ENCODE measurements around the gene SREBF2. TPM values are rescaled to one million over a fixed set of nuclear protein-coding genes. Genes with fewer than 3 reads are reported as not detected.

The SREBF2 gene
- total RNA-seq, 4 donors from 2014 or later: 91.1 to 122 (median 96.2) TPM

DNA sequence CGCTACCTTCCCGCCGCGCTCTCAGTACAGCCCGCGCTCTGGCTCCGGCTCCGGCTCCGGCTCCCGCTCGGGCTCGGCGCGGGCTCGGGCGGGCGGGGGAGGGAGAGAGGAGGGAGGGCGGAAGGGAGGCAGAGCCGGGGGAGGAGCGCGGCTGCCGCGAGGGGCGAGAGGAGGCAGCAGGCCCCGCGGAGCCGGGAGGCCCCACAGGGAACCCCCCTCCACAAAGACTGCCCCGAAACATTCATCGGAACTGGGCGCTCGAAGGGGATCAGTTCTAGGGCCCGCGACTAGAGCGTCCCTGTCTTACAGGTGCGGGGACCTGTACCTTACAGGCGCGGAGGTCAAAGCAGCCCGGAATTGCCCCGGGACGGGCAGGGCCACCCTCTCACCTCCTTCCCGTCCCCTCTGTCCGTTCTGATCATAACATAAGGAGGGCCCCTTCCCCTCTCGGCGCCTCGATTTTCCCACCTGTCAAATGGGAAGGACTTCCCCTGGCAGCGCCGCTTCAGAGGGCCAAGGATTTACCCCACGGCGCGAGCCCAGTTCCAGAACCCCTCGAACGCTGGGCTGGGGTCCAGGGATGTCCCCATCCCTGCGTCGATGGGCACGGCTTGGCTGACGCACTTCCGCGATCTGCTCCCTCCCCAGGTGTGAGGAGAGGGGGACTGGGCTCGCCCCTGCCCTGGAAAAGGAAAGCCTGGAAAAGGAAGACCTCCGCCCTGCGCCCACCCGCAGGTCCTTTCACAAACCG, 82.3 kb downstream of the SREBF2 start, which contains the start of gene SHISA8:
Gene SHISA8, minus strand, starts transcription at position 40 of the 751 bp plus-strand sequence. CDS start 407 bp downstream, outside the sequence.
- no peak for DNase-seq (ENCODE audit: low spot score in 2 of 2)
- TF ChIP-seq, protein P1, sequence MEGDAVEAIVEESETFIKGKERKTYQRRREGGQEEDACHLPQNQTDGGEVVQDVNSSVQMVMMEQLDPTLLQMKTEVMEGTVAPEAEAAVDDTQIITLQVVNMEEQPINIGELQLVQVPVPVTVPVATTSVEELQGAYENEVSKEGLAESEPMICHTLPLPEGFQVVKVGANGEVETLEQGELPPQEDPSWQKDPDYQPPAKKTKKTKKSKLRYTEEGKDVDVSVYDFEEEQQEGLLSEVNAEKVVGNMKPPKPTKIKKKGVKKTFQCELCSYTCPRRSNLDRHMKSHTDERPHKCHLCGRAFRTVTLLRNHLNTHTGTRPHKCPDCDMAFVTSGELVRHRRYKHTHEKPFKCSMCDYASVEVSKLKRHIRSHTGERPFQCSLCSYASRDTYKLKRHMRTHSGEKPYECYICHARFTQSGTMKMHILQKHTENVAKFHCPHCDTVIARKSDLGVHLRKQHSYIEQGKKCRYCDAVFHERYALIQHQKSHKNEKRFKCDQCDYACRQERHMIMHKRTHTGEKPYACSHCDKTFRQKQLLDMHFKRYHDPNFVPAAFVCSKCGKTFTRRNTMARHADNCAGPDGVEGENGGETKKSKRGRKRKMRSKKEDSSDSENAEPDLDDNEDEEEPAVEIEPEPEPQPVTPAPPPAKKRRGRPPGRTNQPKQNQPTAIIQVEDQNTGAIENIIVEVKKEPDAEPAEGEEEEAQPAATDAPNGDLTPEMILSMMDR (IDR thresholded peaks at IDR 0.05): no peak
- TF ChIP-seq POLR2A (IDR thresholded peaks at IDR 0.05): no peak
- H3K4me3 ChIP-seq (ENCODE audit: low read depth, poor library complexity, severe bottlenecking): no peak within 1 kb of the TSS
- WGBS, 2 donors: 5 to 16% methylated on average over 42 to 49 of the region's 63 CpGs
- intact Hi-C loops (cut with DNase I; ENCODE audit: low total_unique reads): no loop called here

DNA sequence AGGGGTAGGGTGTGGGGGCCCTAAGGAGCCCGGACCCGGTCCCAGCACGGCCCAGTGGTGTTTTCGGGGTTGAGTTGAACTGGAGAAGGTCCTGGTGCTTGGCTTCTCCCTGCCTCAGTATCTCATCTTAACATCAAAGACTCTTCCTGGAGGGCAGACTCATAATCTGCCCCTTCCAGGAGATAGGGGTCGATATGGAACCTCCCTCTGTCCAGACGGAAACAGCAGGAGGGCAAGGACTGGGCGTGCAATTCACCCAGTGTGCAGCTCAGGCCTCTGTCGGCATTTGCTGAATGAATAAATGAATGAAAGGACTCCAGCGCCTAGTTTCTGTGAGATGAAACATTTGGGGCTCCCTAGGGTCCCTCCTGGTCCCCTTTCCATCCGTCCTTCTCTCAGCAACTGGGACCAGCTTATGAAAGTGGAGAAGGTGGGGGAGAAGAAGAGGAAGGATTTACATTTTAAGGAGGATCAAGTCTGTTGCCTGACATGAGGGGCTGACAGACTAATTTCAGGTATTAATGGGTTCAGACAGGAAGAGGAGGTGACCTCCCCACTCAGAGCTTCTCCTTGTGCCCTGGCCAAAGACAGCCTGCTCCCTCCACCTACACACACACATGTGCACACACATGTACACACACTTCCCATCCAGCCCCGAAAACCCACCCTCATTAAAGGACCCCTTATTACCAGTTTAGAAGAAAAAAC, 83.0 kb downstream of the SREBF2 start:
- intact Hi-C loops (cut with DNase I; ENCODE audit: low total_unique reads): no loop called here
- TF ChIP-seq, protein P1 (IDR thresholded peaks at IDR 0.05): no peak
- TF ChIP-seq POLR2A (IDR thresholded peaks at IDR 0.05): no peak
- DNase-seq (ENCODE audit: low spot score in 2 of 2): no peak
- WGBS, 2 donors: 51 to 54% methylated on average over 10 to 11 of the region's 11 CpGs
- no peak overlapping the region for H3K4me3 ChIP-seq (ENCODE audit: low read depth, poor library complexity, severe bottlenecking)

DNA sequence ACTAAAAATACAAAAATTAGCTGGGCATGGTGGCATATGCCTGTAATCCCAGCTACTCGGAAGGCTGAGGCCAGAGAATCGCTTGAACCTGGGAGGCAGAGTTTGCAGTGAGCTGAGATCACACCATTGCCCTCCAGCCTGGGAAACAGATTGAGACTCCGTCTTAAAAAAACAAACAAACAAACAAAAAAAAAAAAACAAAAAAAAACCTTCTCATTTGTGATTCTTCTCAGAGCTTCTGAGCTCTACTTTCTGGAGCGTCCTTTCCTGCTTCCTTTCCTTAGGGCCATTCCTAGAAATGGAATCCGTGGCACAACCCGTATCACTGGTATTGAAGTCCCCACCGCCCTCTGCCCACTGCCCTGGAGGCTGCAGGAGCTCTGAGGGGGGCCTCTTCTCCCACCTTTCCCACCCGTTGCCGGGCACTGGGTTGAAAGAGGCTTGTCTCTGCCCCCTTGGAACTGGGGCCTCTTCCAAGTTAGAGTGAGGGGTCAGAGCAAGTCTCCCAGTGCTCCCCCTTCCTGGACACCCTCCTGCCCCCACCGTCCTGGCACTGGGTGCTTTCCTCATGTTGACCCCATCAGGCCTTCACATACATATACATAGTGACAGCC, 83.9 kb downstream of the SREBF2 start:
- intact Hi-C loops (cut with DNase I; ENCODE audit: low total_unique reads): no loop called here
- 47 to 58% methylated on average over 10 of the region's 10 CpGs for WGBS, 2 donors

DNA sequence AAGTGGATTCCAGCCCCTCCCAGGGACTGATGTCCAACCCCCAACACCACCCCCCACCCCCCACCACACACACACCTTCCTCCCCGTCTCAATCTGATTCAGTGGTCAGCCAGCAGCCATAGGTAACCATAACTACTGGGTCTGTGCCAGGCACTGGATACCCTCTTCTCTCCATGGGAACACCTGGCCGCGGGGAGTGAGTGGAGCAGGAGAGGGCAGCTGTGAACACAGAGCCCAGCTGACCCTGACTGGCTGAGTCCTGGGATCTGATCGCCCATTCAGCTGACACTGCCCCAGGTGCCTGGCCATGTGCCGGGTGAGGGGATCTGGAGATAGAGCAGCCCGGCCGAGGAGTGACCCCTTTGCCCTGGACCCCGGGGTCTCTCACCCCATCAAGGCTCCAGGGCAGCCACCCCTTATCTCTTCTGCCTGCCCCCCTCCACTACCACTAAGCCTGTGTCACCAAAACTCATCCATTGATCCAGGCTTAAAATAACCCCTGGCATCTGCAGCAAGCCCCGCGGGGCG, 84.5 kb downstream of the SREBF2 start:
- H3K4me3 ChIP-seq (ENCODE audit: low read depth, poor library complexity, severe bottlenecking): no peak overlapping the region
- TF ChIP-seq, protein P1 (IDR thresholded peaks at IDR 0.05): no peak
- no peak for TF ChIP-seq POLR2A (IDR thresholded peaks at IDR 0.05)
- no peak for DNase-seq (ENCODE audit: low spot score in 2 of 2)
- intact Hi-C loops (cut with DNase I; ENCODE audit: low total_unique reads): no loop called here
- WGBS, 2 donors: 55 to 60% methylated on average over 10 to 11 of the region's 11 CpGs

More for the DNA sequence above, 83.9 kb downstream of the SREBF2 start:
- no peak for TF ChIP-seq POLR2A (IDR thresholded peaks at IDR 0.05)
- TF ChIP-seq, protein P1 (IDR thresholded peaks at IDR 0.05): no peak
- H3K4me3 ChIP-seq (ENCODE audit: low read depth, poor library complexity, severe bottlenecking): no peak overlapping the region
- DNase-seq (ENCODE audit: low spot score in 2 of 2): no peak

DNA sequence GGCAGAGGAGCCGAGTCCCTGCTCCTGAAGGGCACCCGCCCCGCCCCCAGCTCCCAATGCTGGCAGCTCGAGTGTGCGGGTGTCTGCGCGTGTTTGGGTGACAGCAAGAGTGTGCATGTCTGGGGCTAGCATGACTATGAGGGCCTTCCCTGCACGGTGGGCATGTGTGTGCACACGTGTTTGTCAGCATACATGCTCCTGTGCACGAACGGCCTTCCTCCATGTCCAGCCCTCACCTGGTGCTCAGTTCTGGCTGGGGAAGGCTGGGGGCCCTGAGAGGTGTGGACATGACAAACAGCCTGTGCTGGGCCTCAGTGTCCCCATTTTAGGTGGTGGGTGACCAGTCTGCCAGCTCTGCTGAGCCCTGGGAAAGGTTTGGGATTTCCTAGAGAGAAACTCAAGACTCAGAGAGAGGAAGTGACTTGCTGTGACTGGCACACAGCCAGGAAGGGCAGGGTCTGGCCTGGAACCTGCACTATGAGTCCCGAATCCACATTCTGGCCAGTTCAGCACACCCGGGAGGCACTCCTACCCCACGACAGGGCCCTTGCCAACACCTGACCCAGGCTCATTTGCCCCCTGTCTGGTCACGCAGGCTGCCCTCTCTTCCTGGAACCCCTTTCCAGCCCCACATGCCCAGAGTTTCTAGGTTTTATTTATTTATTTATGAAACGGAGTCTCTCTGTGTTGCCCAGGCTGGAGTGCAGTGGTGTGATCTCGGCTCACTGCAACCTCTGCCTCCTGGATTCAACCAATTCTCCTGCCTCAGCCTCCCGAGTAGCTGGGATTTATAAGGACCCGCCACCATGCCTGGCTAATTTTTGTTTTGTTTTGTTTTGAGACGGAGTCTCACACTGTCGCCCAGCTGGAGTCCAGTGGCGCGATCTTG, 85.2 kb downstream of the SREBF2 start:
- intact Hi-C loops (cut with DNase I; ENCODE audit: low total_unique reads): no loop called here
- WGBS, 2 donors: 49 to 57% methylated on average over 21 to 23 of the region's 23 CpGs
- no peak for DNase-seq (ENCODE audit: low spot score in 2 of 2)
- no peak overlapping the region for H3K4me3 ChIP-seq (ENCODE audit: low read depth, poor library complexity, severe bottlenecking)
- no peak for TF ChIP-seq POLR2A (IDR thresholded peaks at IDR 0.05)
- TF ChIP-seq, protein P1 (IDR thresholded peaks at IDR 0.05): no peak

Data from lower leg skin (tissue), 4 donors.